Kidney epithelial cell (primary cell): Measurements from ENCODE around the gene UIMC1. TPM values are rescaled to one million over a fixed set of nuclear protein-coding genes. Genes with fewer than 3 reads are reported as not detected.

Source experiments
- DNase-seq: peaks from one replicate; pipeline ENCODE4 v3.0.0-alpha.2; 2010; ENCODE audit warnings: low read depth
- H3K27me3 ChIP-seq: 2 replicates; pipeline ENCODE4 v1.6.0; 2011; ENCODE audit warnings: low read length; ENCODE audit not compliant: control insufficient read depth, insufficient read depth
- H3K36me3 ChIP-seq: 2 replicates; pipeline ENCODE4 v1.5.1; 2011; ENCODE audit warnings: low read length; ENCODE audit not compliant: control insufficient read depth, insufficient read depth
- H3K4me3 ChIP-seq: 2 replicates; pipeline ENCODE4 v1.5.1; 2011; ENCODE audit warnings: low read depth, mild to moderate bottlenecking, control low read depth, low read length
- total RNA-seq: library from RNA; depleted of rRNA; stranded (reverse); fragments of >200 nt; gene quantifications from 2 replicates; pipeline ENCODE4 v1.2.3, GENCODE V29; 2015
- TF ChIP-seq, protein P1 (sequence below): IDR thresholded peaks from 2 replicates; pipeline ENCODE4 v1.5.1; 2011; ENCODE audit warnings: mild to moderate bottlenecking, moderate library complexity, low read length, control low read depth, inconsistent platforms; ENCODE audit not compliant: insufficient read depth, poor library complexity, severe bottlenecking

The UIMC1 gene
- total RNA-seq, 1 donor from 2014 or later = 24.5 TPM

DNA sequence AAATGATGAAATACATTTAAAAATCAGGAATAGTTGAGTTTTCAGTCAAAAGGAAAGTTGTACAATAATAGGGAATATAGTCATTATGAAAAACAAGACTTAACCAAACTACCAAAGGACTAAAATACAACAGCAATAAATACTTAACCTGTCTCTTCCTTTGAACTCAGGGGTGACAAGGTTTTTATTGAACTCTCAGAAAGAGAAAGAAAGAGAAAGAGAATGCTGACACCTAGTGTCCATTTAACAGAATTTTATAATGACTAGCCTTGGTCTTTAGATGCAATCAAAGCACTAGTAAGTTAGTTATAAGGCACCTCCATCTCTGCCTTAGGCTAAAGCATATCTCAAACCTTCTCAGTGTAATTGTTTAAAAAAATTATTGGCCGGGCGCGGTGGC lies 47.5 kb downstream of the UIMC1 start:
- Histone ChIP-seq H3K27me3 (no peaks in the 10 kb centered on the region), H3K36me3 (no peaks in the 10 kb centered on the region), H3K4me3 (no peak overlapping the region)
- no peak for DNase-seq
- TF ChIP-seq, protein P1, sequence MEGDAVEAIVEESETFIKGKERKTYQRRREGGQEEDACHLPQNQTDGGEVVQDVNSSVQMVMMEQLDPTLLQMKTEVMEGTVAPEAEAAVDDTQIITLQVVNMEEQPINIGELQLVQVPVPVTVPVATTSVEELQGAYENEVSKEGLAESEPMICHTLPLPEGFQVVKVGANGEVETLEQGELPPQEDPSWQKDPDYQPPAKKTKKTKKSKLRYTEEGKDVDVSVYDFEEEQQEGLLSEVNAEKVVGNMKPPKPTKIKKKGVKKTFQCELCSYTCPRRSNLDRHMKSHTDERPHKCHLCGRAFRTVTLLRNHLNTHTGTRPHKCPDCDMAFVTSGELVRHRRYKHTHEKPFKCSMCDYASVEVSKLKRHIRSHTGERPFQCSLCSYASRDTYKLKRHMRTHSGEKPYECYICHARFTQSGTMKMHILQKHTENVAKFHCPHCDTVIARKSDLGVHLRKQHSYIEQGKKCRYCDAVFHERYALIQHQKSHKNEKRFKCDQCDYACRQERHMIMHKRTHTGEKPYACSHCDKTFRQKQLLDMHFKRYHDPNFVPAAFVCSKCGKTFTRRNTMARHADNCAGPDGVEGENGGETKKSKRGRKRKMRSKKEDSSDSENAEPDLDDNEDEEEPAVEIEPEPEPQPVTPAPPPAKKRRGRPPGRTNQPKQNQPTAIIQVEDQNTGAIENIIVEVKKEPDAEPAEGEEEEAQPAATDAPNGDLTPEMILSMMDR = peak; percentile 34

DNA sequence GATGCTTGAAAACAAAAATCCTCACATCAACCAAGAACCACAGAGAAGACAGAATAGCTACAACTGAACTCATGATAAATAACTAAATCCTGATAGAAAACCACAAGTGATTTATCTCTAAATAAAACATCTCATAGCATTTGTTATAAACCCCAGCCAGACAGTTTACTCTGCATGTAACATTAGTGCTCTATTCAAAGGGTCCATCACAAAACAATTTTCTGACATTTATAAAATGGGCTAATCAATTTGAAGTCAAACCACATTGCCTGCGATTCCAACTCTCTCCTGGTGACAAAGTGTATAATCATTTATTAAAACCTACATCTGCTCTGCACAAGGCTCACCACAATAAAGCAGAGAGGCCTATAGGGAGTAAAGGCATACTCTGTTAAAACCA lies 49.8 kb downstream of the UIMC1 start:
- DNase-seq = no peak

DNA sequence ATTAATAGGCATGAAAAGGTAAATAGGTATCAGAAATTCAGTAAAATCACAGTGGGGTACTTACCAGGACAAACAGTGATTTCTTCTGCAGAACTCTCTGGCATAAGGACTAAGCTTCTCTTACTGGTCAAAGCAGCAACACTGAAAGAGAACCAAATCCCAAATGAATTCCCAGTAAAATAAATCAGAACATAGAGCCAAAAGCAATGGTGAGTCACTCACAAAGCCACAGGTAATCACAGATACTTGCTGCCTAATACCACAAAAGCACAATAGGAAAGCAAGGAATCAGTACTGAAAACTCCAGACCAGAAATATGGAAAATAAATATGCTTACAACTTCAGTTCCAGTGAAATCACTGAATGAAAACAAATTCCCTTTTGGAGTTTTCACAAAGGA lies 50.7 kb downstream of the UIMC1 start:
- DNase-seq = no peak
- Histone ChIP-seq H3K36me3 (no peaks in the 10 kb centered on the region), H3K4me3 (no peak overlapping the region), H3K27me3 (no peaks in the 10 kb centered on the region)
- TF ChIP-seq, protein P1 = no peak

More for the DNA sequence above, 49.8 kb downstream of the UIMC1 start:
- H3K4me3 ChIP-seq = no peak overlapping the region
- no peaks in the 10 kb centered on the region for H3K27me3 ChIP-seq
- TF ChIP-seq, protein P1 = no peak
- no peaks in the 10 kb centered on the region for H3K36me3 ChIP-seq

DNA sequence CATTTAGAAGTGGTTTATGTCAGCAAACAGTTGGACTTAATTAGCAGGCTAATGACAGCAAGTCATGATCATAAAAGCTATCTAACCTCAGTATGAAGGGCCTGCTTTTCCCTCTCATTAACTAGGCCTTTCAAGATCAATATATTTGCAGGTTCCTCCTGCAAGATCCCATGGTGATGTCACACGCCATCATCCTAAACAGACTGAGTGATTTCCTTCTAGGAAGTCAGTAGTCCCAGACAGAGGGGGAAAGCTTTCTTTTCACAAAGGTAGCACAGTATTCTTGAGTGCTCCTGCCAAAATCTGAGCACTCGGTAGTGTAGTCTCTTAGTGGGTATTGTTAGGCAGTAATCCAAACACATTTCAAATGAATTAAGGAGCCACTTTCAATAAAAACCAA lies 52.5 kb downstream of the UIMC1 start:
- no peak for DNase-seq
- H3K27me3 ChIP-seq = no peaks in the 10 kb centered on the region
- H3K4me3 ChIP-seq = no peak overlapping the region
- TF ChIP-seq, protein P1 = no peak
- no peaks in the 10 kb centered on the region for H3K36me3 ChIP-seq

DNA sequence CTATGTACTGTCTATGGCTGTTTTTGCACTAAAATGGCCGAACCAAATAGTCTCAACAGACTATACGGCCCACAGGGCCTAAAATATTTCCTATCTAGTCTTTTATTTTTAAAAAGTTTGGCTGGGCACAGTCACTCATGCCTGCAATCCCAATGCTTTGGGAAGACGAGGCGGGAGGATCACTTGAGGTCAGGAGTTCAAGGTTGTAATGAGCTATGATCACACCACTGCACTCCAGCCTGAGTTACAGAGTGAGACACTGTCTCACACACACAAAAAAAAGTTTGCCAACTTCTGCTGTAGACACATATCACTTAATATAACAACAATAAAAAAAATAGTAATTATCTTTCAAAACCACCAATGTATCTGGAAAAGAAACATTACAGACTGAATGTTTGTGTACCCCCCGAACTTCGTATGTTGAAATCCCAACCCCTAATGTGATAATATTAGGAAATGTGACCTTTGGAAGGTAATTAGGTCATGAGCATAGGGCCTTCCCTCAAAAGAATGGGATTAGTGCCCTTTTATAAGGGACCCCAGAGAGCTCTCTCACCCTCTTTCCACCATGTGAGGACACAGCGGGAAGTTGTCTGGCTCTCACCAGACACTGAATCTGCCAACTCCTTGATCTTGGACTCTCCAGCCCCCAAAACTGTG lies 53.9 kb downstream of the UIMC1 start:
- Histone ChIP-seq H3K27me3 (no peaks in the 10 kb centered on the region), H3K36me3 (no peaks in the 10 kb centered on the region), H3K4me3 (no peak overlapping the region)
- no peak for DNase-seq
- TF ChIP-seq, protein P1 = no peak

DNA sequence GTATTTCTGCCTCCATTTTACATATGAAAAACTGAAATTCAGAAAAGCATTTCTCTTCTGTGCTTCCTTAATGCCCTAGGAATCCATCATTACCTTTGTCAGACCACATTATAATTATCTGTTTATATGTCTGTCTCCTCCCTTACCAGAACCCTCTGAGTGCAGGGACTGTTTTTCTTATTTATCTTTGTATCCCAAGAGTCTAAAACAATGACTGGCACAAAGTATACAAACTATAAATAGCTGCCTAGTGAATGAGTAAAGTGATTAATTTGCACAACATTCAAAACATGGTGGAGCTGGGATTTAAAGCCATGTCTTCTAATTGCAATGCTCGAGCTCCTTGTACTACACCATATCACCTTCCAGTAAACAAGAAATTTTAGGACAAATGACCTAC lies 58.1 kb downstream of the UIMC1 start:
- H3K36me3 ChIP-seq = no peaks in the 10 kb centered on the region
- TF ChIP-seq, protein P1 = no peak
- no peak for DNase-seq
- no peak overlapping the region for H3K4me3 ChIP-seq
- H3K27me3 ChIP-seq = no peaks in the 10 kb centered on the region
